GM12865 (cell line): Measurements from ENCODE around the gene UBFD1.

Source experiments
- DNase-seq: peaks from one replicate; pipeline ENCODE4 v3.0.0; 2010; ENCODE audit warnings: low read depth
- H3K4me3 ChIP-seq: 2 replicates; pipeline ENCODE4 v1.5.1; 2011; ENCODE audit warnings: mild to moderate bottlenecking, low read depth, low read length, control low read depth
- CTCF ChIP-seq: IDR thresholded peaks from 2 replicates; pipeline ENCODE4 v1.5.1; 2011; ENCODE audit warnings: low read length, control low read depth, low read depth, inconsistent platforms; ENCODE audit not compliant: insufficient read depth; ENCODE audit errors: missing control alignments

Gene UBFD1

DNA sequence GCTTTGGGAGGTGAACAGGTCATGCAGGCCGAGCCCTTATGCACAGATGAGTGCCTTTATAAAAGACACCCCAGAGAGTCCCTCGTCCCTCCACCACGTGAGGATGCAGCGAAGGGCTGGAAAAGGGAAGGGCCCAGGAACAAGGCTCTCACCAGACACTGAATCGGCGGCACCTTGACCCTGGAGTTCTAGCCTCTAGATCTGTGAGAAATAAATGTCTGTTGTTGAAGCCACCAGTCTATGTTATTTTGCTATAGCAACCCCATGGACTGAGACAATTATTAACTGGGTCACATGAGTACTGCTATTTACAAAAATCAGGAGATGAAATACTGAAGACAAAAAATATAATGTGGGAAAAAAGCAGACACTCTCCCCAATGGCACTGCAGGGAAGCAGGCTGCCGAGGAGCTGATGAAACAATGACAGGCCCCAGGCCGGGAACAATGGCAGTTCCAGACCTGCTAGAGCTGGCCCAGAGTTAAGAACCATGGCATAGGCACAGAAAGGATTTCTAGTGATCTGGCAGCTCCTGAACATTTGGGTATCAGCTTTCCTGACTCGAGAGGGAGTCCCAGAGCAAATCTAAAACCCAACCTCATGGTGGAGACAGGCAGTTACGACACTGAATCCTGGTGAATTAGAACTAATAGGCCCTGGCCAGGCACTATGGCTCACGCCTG lies 29.4 kb upstream of the UBFD1 start:
- TF ChIP-seq CTCF = no peak
- no peak overlapping the region for H3K4me3 ChIP-seq
- DNase-seq = no peak

DNA sequence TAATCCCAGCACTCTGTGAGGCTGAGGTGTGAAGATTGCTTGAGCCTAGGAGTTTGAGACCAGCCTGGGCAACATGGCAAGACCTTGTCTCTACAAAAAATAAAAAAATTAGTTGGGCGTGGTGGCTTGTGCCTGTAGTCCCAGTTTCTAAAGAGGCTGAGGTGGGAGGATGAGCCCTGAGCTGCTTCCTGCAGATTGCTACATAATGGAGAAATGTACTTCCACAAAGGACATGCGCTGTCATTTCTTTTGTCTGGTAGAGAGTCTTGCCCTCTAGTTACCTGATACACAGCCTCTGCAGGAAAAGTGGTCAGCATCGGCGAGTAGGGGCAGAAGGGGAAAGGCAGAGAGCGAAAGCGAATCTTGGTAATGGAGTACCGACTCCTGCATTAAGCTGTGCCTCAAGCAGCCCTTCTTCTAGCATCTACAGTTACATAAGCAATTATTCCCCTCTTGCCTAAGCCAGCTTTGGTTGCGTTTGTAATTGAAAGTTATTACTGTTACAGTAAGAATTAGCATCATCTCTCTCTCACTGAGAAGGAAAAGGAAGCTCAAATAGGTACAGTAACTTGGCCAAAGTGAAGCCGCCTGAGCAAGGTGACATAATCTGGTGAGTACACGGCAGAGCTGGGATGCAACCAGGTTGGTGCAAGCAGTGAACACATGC lies 28.8 kb upstream of the UBFD1 start:
- TF ChIP-seq CTCF = no peak
- no peak overlapping the region for H3K4me3 ChIP-seq
- DNase-seq = no peak

- no peak overlapping the region for H3K4me3 ChIP-seq
- no peak for TF ChIP-seq CTCF
- DNase-seq = no peak
Observed at GRCh38 chr16:23530062-23530461, 27.5 kb upstream of the UBFD1 start.

GRCh38 chr16:23532448-23532847 lies 25.1 kb upstream of the UBFD1 start:
- DNase-seq = no peak
- TF ChIP-seq CTCF = no peak
- no peak overlapping the region for H3K4me3 ChIP-seq

DNA sequence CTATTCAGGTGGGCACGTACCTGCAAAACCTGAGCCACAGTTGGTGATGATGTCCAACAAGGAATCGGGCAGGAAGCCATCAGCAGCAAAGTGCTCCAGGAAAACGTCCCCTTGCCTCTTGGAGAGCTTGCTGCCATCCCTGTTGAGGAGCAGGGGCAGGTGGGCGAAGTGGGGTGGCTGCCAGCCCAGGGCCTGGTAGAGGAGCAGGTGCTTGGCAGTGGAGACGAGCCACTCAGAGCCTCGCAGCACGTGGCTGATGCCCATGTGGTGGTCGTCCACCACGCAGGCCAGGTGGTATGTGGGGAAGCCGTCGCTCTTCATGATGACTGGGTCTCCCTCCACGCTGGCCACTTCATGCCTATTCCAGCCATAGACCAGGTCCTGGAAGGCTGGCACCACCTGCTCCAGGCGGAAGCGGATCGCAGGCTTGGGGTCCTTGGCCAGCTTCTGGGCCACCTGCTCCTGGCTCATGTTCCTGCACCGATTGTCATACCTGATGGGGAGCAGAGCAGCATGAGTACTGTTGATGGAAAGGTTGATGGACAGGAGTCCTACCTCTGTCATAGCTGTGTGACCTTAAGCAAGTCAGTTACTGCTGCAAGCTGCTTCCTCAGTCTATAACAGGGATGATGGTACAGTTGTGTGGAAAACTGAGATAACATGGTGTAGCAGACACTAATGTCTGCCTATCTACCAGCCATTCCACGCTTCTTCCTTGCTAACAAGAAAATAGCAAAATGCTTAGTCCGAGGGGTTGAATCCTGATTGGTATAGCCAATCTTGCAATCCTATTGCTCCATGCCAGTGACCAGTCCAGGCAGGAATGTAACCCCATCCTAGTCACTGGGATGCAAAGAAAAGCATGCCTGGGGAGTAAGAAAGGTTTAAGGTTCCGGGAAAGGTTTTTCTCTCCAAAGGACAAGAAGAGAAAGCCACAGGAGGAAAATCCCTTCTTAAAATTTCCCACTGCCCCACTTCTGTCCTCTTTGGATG lies 22.4 kb upstream of the UBFD1 start:
- H3K4me3 ChIP-seq = no peak overlapping the region
- TF ChIP-seq CTCF = no peak
- no peak for DNase-seq

- no peak for DNase-seq
- no peak overlapping the region for H3K4me3 ChIP-seq
- TF ChIP-seq CTCF = no peak
Observed at GRCh38 chr16:23535901-23536300, 21.6 kb upstream of the UBFD1 start.
